Duodenal mucosa (tissue), 2 donors: ENCODE measurements around the gene PLCG2.

ENCODE experiments used
- H3K27ac ChIP-seq: one replicate; pipeline ENCODE4 v1.7.0; 2013; ENCODE audit warnings: low read depth, low read length
- H3K27me3 ChIP-seq, 2 donors: one replicate each; pipeline ENCODE4 v1.7.0; 2013; ENCODE audit warnings: low read length in 2 of 2, control low read depth in 1 of 2; ENCODE audit not compliant: insufficient read depth in 2 of 2, control insufficient read depth in 1 of 2
- H3K36me3 ChIP-seq, 2 donors: one replicate each; pipeline ENCODE4 v1.7.0; 2013; ENCODE audit warnings: low read length in 2 of 2, control low read depth in 1 of 2; ENCODE audit not compliant: insufficient read depth in 2 of 2, control insufficient read depth in 1 of 2
- H3K4me1 ChIP-seq, 2 donors: one replicate each; pipeline ENCODE4 v1.7.0; 2013; ENCODE audit warnings: low read length in 2 of 2, control low read depth in 1 of 2; ENCODE audit not compliant: insufficient read depth in 2 of 2, control insufficient read depth in 1 of 2
- H3K4me3 ChIP-seq, 2 donors: one replicate each; pipeline ENCODE4 v1.7.0; 2013; ENCODE audit warnings: low read length in 2 of 2, low read depth in 1 of 2
- H3K9ac ChIP-seq, 2 donors: one replicate each; pipeline ENCODE4 v1.7.0; 2013; ENCODE audit warnings: low read length in 2 of 2, low read depth in 1 of 2
- H3K9me3 ChIP-seq, 2 donors: one replicate each; pipeline ENCODE4 v1.7.0; 2013; ENCODE audit warnings: low read length in 2 of 2, control low read depth in 1 of 2; ENCODE audit not compliant: control insufficient read depth in 1 of 2

PLCG2 gene

GRCh38 chr16:81823111-81823510, 44.0 kb downstream of the PLCG2 start:
- Histone ChIP-seq H3K36me3 (no peaks in the 10 kb centered on the region), H3K4me3 (peak overlapping the region in 1 of 2 donors; percentile 16), H3K9me3 (no peaks in the 10 kb centered on the region), H3K4me1 (peaks cover 8 to 10% of the 10 kb centered on the region in 2 donors), H3K27ac (peak overlapping the region; percentile 47), H3K9ac (peak overlapping the region in 1 of 2 donors; percentile 25), H3K27me3 (no peaks in the 10 kb centered on the region)

GRCh38 chr16:81823734-81824133, 44.6 kb downstream of the PLCG2 start:
- H3K9me3 ChIP-seq = no peaks in the 10 kb centered on the region
- no peak overlapping the region for H3K9ac ChIP-seq
- no peaks in the 10 kb centered on the region for H3K27me3 ChIP-seq
- H3K36me3 ChIP-seq = no peaks in the 10 kb centered on the region
- H3K27ac ChIP-seq = no peak overlapping the region
- no peak overlapping the region for H3K4me3 ChIP-seq
- peaks cover 8 to 11% of the 10 kb centered on the region in 2 donors for H3K4me1 ChIP-seq

- Histone ChIP-seq H3K4me1 (peaks cover 8 to 20% of the 10 kb centered on the region in 2 donors), H3K36me3 (no peaks in the 10 kb centered on the region), H3K4me3 (no peak overlapping the region), H3K9me3 (no peaks in the 10 kb centered on the region), H3K9ac (no peak overlapping the region), H3K27ac (no peak overlapping the region), H3K27me3 (no peaks in the 10 kb centered on the region)
Observed at GRCh38 chr16:81826523-81826922, 47.4 kb downstream of the PLCG2 start.

- Histone ChIP-seq H3K9ac (peak overlapping the region in 1 of 2 donors; percentile 10), H3K4me1 (peaks cover 12 to 37% of the 10 kb centered on the region in 2 donors), H3K36me3 (no peaks in the 10 kb centered on the region), H3K4me3 (no peak overlapping the region), H3K9me3 (no peaks in the 10 kb centered on the region), H3K27ac (no peak overlapping the region), H3K27me3 (no peaks in the 10 kb centered on the region)
Observed at GRCh38 chr16:81830845-81831540, 51.9 kb downstream of the PLCG2 start.

GRCh38 chr16:81831722-81832126, 52.6 kb downstream of the PLCG2 start:
- Histone ChIP-seq H3K9me3 (no peaks in the 10 kb centered on the region), H3K9ac (no peak overlapping the region), H3K36me3 (no peaks in the 10 kb centered on the region), H3K27me3 (no peaks in the 10 kb centered on the region), H3K4me3 (no peak overlapping the region), H3K4me1 (peaks cover 15 to 44% of the 10 kb centered on the region in 2 donors), H3K27ac (no peak overlapping the region)

- H3K9me3 ChIP-seq = no peaks in the 10 kb centered on the region
- H3K4me1 ChIP-seq = peaks cover 15 to 53% of the 10 kb centered on the region in 2 donors
- no peak overlapping the region for H3K4me3 ChIP-seq
- H3K9ac ChIP-seq = no peak overlapping the region
- H3K27ac ChIP-seq = no peak overlapping the region
- H3K27me3 ChIP-seq = no peaks in the 10 kb centered on the region
- no peaks in the 10 kb centered on the region for H3K36me3 ChIP-seq
Observed at GRCh38 chr16:81832801-81833547, 53.9 kb downstream of the PLCG2 start.

GRCh38 chr16:81833751-81834150, 54.7 kb downstream of the PLCG2 start:
- no peaks in the 10 kb centered on the region for H3K36me3 ChIP-seq
- H3K9ac ChIP-seq = no peak overlapping the region
- no peaks in the 10 kb centered on the region for H3K9me3 ChIP-seq
- no peak overlapping the region for H3K4me3 ChIP-seq
- no peaks in the 10 kb centered on the region for H3K27me3 ChIP-seq
- H3K4me1 ChIP-seq = peaks cover 15 to 49% of the 10 kb centered on the region in 2 donors
- no peak overlapping the region for H3K27ac ChIP-seq

GRCh38 chr16:81834868-81835267, 55.8 kb downstream of the PLCG2 start:
- no peak overlapping the region for H3K27ac ChIP-seq

GRCh38 chr16:81836279-81837054, 57.4 kb downstream of the PLCG2 start:
- Histone ChIP-seq H3K27ac (no peak overlapping the region), H3K4me3 (no peak overlapping the region), H3K9ac (no peak overlapping the region), H3K9me3 (no peaks in the 10 kb centered on the region), H3K4me1 (peaks cover 15 to 41% of the 10 kb centered on the region in 2 donors), H3K36me3 (no peaks in the 10 kb centered on the region), H3K27me3 (no peaks in the 10 kb centered on the region)

More at GRCh38 chr16:81834868-81835267, 55.8 kb downstream of the PLCG2 start:
- H3K9me3 ChIP-seq = no peaks in the 10 kb centered on the region
- H3K36me3 ChIP-seq = no peaks in the 10 kb centered on the region
- H3K4me1 ChIP-seq = peaks cover 15 to 49% of the 10 kb centered on the region in 2 donors
- H3K27me3 ChIP-seq = no peaks in the 10 kb centered on the region
- H3K9ac ChIP-seq = no peak overlapping the region
- H3K4me3 ChIP-seq = no peak overlapping the region

GRCh38 chr16:81837312-81837751, 58.2 kb downstream of the PLCG2 start:
- Histone ChIP-seq H3K4me1 (peaks cover 10 to 38% of the 10 kb centered on the region in 2 donors), H3K9me3 (no peaks in the 10 kb centered on the region), H3K4me3 (no peak overlapping the region), H3K27me3 (no peaks in the 10 kb centered on the region), H3K27ac (no peak overlapping the region), H3K36me3 (no peaks in the 10 kb centered on the region), H3K9ac (no peak overlapping the region)
